Neuronal stem cell (in vitro differentiated cells): ENCODE results near the gene EML5.

ENCODE experiments used
- DNase-seq: peaks from one replicate; pipeline ENCODE4 v3.0.0-alpha.2; 2013; ENCODE audit warnings: low spot score
- H2AFZ ChIP-seq: one replicate; pipeline ENCODE4 v1.6.1; 2013; ENCODE audit warnings: mild to moderate bottlenecking, low read length, inconsistent platforms
- H2AK5ac ChIP-seq: 2 replicates; pipeline ENCODE4 v1.6.1; 2013; ENCODE audit warnings: low read depth, mild to moderate bottlenecking, inconsistent platforms, low read length, moderate library complexity, mixed read lengths
- H2BK120ac ChIP-seq: 2 replicates; pipeline ENCODE4 v1.6.1; 2013; ENCODE audit warnings: low read depth, mild to moderate bottlenecking, inconsistent platforms, low read length, moderate library complexity, mixed read lengths
- H2BK12ac ChIP-seq: one replicate; pipeline ENCODE4 v1.6.1; 2013; ENCODE audit warnings: low read length, inconsistent platforms
- H2BK15ac ChIP-seq: 2 replicates; pipeline ENCODE4 v1.6.1; 2013; ENCODE audit warnings: mild to moderate bottlenecking, low read length, inconsistent platforms, mixed read lengths
- H2BK5ac ChIP-seq: one replicate; pipeline ENCODE4 v1.6.1; 2013; ENCODE audit warnings: inconsistent platforms, mild to moderate bottlenecking, low read length, moderate library complexity
- H3K14ac ChIP-seq: one replicate; pipeline ENCODE4 v1.6.1; 2013; ENCODE audit warnings: low read length, inconsistent platforms
- H3K18ac ChIP-seq: 2 replicates; pipeline ENCODE4 v1.6.1; 2013; ENCODE audit warnings: low read length, inconsistent platforms
- H3K23ac ChIP-seq: 2 replicates; pipeline ENCODE4 v1.6.1; 2013; ENCODE audit warnings: low read depth, mild to moderate bottlenecking, mixed read lengths, low read length, inconsistent platforms; ENCODE audit not compliant: poor library complexity
- H3K27ac ChIP-seq: replicated peaks from 3 replicates; pipeline ENCODE4 v1.5.1; 2013; ENCODE audit warnings: low read length, inconsistent platforms
- H3K27me3 ChIP-seq, 3 experiments: 2 replicates each; pipeline ENCODE4 v1.6.1; 2013; ENCODE audit warnings: low read length in 3 of 3, mild to moderate bottlenecking in 2 of 3, inconsistent platforms in 1 of 3, low read depth in 1 of 3, mixed read lengths in 1 of 3, moderate library complexity in 1 of 3; ENCODE audit not compliant: control insufficient read depth in 3 of 3, insufficient read depth in 3 of 3
- H3K36me3 ChIP-seq, 2 donors: replicated peaks in 1 of 2; 2 replicates each; pipeline ENCODE4 v1.6.1; 2013; ENCODE audit warnings: low read length in 2 of 2; ENCODE audit not compliant: control insufficient read depth in 2 of 2, insufficient read depth in 2 of 2
- H3K4ac ChIP-seq: 2 replicates; pipeline ENCODE4 v1.6.1; 2013; ENCODE audit warnings: inconsistent platforms, mild to moderate bottlenecking, low read length, moderate library complexity
- H3K4me1 ChIP-seq, 2 donors: 1 replicate in 1 of 2; 2 replicates in 1 of 2; pipeline ENCODE4 v1.6.1; 2013; ENCODE audit warnings: low read length in 2 of 2, low read depth in 1 of 2; ENCODE audit not compliant: control insufficient read depth in 2 of 2, insufficient read depth in 1 of 2
- H3K4me2 ChIP-seq: one replicate; pipeline ENCODE4 v1.6.1; 2013; ENCODE audit warnings: mild to moderate bottlenecking, low read length, inconsistent platforms; ENCODE audit not compliant: insufficient read depth, poor library complexity, severe bottlenecking
- H3K4me3 ChIP-seq, 2 donors: 2 replicates each; pipeline ENCODE4 v1.5.1; 2013; ENCODE audit warnings: low read length in 2 of 2, mild to moderate bottlenecking in 2 of 2, inconsistent platforms in 1 of 2, moderate library complexity in 1 of 2
- H3K79me1 ChIP-seq: one replicate; pipeline ENCODE4 v1.6.1; 2013; ENCODE audit warnings: low read depth, mild to moderate bottlenecking, inconsistent platforms, low read length, moderate library complexity
- H3K9ac ChIP-seq: one replicate; pipeline ENCODE4 v1.6.1; 2013; ENCODE audit warnings: mild to moderate bottlenecking, low read depth, low read length, inconsistent platforms; ENCODE audit not compliant: poor library complexity
- H3K9me3 ChIP-seq, 2 donors: replicated peaks in 1 of 2; 2 replicates each; pipeline versions ENCODE3 to v1.6.1; 2013; ENCODE audit warnings: low read length in 2 of 2, mild to moderate bottlenecking in 2 of 2, inconsistent platforms in 1 of 2, low read depth in 1 of 2, mixed read lengths in 1 of 2, moderate library complexity in 1 of 2; ENCODE audit not compliant: control insufficient read depth in 2 of 2, insufficient read depth in 1 of 2
- H4K8ac ChIP-seq: one replicate; pipeline ENCODE4 v1.6.1; 2013; ENCODE audit warnings: low read depth, mild to moderate bottlenecking, inconsistent platforms, low read length, moderate library complexity
- H4K91ac ChIP-seq: one replicate; pipeline ENCODE4 v1.6.1; 2013; ENCODE audit warnings: low read length, low read depth, mild to moderate bottlenecking, inconsistent platforms; ENCODE audit not compliant: poor library complexity
- WGBS, 2 donors: extraction: QIAGEN DNeasy Blood & Tissue Kit; methylation state at CpG; one replicate each; pipeline ENCODE4 v1.1.7; 2013; ENCODE audit warnings: missing lambda C conversion rate in 2 of 2, mixed read lengths in 1 of 2; ENCODE audit not compliant: insufficient read length in 2 of 2, insufficient replicate concordance in 1 of 2; ENCODE audit errors: extremely low coverage in 2 of 2; 5-methylcytosine and 5-hydroxymethylcytosine counted together

EML5 gene

GRCh38 chr14:88617479-88617878 lies 175.3 kb downstream of the EML5 start:
- H3K36me3 ChIP-seq, result peaks cover 2 to 44% of the 10 kb centered on the region in 2 donors
- H3K27me3 ChIP-seq, result no peaks in the 10 kb centered on the region
- DNase-seq, result no peak
- H3K14ac ChIP-seq, result no peak overlapping the region
- no peak overlapping the region for H3K4me3 ChIP-seq
- H2BK15ac ChIP-seq, result no peak overlapping the region
- H2AK5ac ChIP-seq, result no peak overlapping the region
- H2BK120ac ChIP-seq, result no peak overlapping the region
- no peak overlapping the region for H3K4ac ChIP-seq
- H2BK12ac ChIP-seq, result no peak overlapping the region
- no CpG with 5 or more reads among the region's 1 CpG for WGBS, 2 donors
- H4K8ac ChIP-seq, result no peak overlapping the region
- H3K4me1 ChIP-seq, result peaks cover 0 to 4% of the 10 kb centered on the region in 2 donors
- H3K9ac ChIP-seq, result no peak overlapping the region
- H3K4me2 ChIP-seq, result no peak overlapping the region
- H2AFZ ChIP-seq, result no peak overlapping the region
- no peak overlapping the region for H3K18ac ChIP-seq
- H3K27ac ChIP-seq, result no peak overlapping the region
- H3K79me1 ChIP-seq, result no peaks in the 10 kb centered on the region
- H2BK5ac ChIP-seq, result no peak overlapping the region
- no peaks in the 10 kb centered on the region for H3K9me3 ChIP-seq
- no peak overlapping the region for H4K91ac ChIP-seq
- H3K23ac ChIP-seq, result no peak overlapping the region

DNA sequence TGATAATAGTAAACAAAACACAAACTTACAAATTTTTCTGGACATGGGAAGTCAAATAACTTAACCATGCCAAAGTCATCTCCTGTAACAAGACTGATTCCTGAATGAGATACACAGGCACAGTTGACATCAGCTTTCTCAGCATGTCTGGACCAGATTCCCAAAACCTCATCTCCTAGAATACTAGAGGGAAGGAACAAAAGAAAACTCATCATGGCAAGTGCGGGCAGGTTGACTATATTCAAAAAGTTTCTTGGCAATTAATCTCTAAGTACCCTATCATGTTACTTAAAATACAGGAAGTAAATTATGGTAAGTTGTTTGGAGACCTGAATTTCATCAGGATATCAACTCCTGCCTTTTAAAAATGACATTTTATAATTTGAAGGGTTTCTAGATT lies 176.1 kb downstream of the EML5 start:
- no peak overlapping the region for H3K4me3 ChIP-seq

DNA sequence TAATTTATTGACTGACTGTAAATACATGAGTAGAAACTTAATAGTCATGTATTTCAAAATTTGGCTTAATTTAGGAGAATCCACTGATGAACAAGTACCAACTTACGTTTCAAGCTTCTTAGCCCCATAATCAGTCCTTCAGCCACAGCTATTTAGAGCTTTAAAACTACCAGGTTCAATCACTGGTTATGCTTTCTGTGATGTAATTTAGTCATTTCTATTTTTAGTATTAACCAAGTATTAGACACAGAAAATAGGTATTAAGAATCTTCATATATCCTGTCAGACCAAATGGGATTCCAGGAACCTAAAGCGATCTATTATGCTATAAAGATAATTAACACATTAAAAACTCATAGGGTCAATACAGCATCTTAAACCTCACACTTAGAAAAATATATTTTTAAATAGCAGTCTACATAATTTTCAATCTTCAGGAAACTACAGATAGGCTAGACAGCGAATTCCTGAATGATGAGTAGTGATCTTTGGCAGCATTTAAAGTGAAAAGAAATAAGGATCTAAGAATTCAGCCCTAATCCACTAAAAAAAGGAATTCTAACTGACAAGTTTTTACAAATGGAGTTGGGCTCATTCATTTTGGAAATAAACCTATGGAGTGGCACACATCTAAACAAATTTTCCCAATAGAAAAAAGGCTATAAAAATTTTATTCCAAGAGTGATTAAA lies 178.4 kb downstream of the EML5 start:
- no peaks in the 10 kb centered on the region for H3K9me3 ChIP-seq
- no peak overlapping the region for H2AK5ac ChIP-seq
- no peak overlapping the region for H2BK5ac ChIP-seq
- no peak overlapping the region for H3K4ac ChIP-seq
- H3K4me3 ChIP-seq, result no peak overlapping the region
- H3K27ac ChIP-seq, result no peak overlapping the region
- no peak overlapping the region for H3K23ac ChIP-seq
- peaks cover 8 to 76% of the 10 kb centered on the region in 2 donors for H3K36me3 ChIP-seq
- H3K4me1 ChIP-seq, result peaks cover 0 to 4% of the 10 kb centered on the region in 2 donors
- H3K4me2 ChIP-seq, result no peak overlapping the region
- no peak overlapping the region for H3K18ac ChIP-seq
- no peak overlapping the region for H3K9ac ChIP-seq
- WGBS, 2 donors, result no CpG with 5 or more reads among the region's 3 CpGs
- no peak overlapping the region for H2BK12ac ChIP-seq
- H3K27me3 ChIP-seq, result no peaks in the 10 kb centered on the region
- no peak for DNase-seq
- H2BK15ac ChIP-seq, result no peak overlapping the region
- no peak overlapping the region for H2AFZ ChIP-seq
- H4K8ac ChIP-seq, result no peak overlapping the region
- no peak overlapping the region for H2BK120ac ChIP-seq
- no peak overlapping the region for H3K14ac ChIP-seq
- no peaks in the 10 kb centered on the region for H3K79me1 ChIP-seq
- no peak overlapping the region for H4K91ac ChIP-seq

More for the DNA sequence above, 176.1 kb downstream of the EML5 start:
- H3K14ac ChIP-seq, result no peak overlapping the region
- no peak overlapping the region for H2BK15ac ChIP-seq
- WGBS, 2 donors, result no CpG with 5 or more reads among the region's 1 CpG
- H3K27ac ChIP-seq, result no peak overlapping the region
- no peak overlapping the region for H2AK5ac ChIP-seq
- no peak overlapping the region for H2AFZ ChIP-seq
- H3K4me1 ChIP-seq, result peaks cover 0 to 4% of the 10 kb centered on the region in 2 donors
- no peak overlapping the region for H2BK120ac ChIP-seq
- no peak overlapping the region for H2BK5ac ChIP-seq
- H3K18ac ChIP-seq, result no peak overlapping the region
- H3K23ac ChIP-seq, result no peak overlapping the region
- H4K91ac ChIP-seq, result no peak overlapping the region
- no peak overlapping the region for H3K4me2 ChIP-seq
- H3K9me3 ChIP-seq, result no peaks in the 10 kb centered on the region
- H3K36me3 ChIP-seq, result peaks cover 3 to 52% of the 10 kb centered on the region in 2 donors
- no peaks in the 10 kb centered on the region for H3K27me3 ChIP-seq
- H4K8ac ChIP-seq, result no peak overlapping the region
- H3K4ac ChIP-seq, result no peak overlapping the region
- no peaks in the 10 kb centered on the region for H3K79me1 ChIP-seq
- no peak overlapping the region for H3K9ac ChIP-seq
- H2BK12ac ChIP-seq, result no peak overlapping the region
- no peak for DNase-seq

DNA sequence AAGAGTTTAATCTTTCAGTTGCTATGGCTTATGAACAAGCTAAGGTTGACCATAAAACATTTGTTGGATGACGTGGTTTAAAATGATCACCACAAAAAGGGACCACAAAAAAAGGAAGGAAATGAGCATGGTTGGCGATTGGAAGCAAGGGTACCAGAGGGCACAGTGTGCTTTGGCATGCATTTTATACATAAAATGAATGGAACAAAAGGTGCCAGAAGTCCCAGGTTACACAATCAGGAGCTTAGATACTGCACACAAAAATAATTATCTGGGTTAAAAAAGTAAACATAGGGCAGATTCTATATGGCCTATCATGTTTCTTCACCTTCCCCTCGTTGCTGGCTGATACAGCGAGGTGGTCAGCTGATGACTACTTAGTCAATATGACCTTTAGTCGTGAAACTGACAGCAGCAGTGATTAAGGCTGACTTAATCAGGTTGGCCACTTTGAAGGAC lies 179.2 kb downstream of the EML5 start:
- Histone ChIP-seq H2AFZ (no peak overlapping the region), H3K23ac (no peak overlapping the region), H3K4me3 (no peak overlapping the region), H2BK15ac (no peak overlapping the region), H2BK12ac (no peak overlapping the region), H2BK120ac (no peak overlapping the region), H3K4me1 (peaks cover 0 to 3% of the 10 kb centered on the region in 2 donors), H4K8ac (no peak overlapping the region), H4K91ac (no peak overlapping the region), H3K14ac (no peak overlapping the region), H3K4me2 (no peak overlapping the region), H3K27ac (no peak overlapping the region), H3K9ac (no peak overlapping the region), H3K79me1 (no peaks in the 10 kb centered on the region), H2AK5ac (no peak overlapping the region), H3K9me3 (no peaks in the 10 kb centered on the region), H3K36me3 (peaks cover 8 to 83% of the 10 kb centered on the region in 2 donors), H2BK5ac (no peak overlapping the region), H3K4ac (no peak overlapping the region), H3K18ac (no peak overlapping the region), H3K27me3 (no peaks in the 10 kb centered on the region)
- DNase-seq, result no peak
- WGBS, 2 donors, result no CpG with 5 or more reads among the region's 5 CpGs
